ENCODE data around the gene NOL4L.

NOL4L gene

DNA sequence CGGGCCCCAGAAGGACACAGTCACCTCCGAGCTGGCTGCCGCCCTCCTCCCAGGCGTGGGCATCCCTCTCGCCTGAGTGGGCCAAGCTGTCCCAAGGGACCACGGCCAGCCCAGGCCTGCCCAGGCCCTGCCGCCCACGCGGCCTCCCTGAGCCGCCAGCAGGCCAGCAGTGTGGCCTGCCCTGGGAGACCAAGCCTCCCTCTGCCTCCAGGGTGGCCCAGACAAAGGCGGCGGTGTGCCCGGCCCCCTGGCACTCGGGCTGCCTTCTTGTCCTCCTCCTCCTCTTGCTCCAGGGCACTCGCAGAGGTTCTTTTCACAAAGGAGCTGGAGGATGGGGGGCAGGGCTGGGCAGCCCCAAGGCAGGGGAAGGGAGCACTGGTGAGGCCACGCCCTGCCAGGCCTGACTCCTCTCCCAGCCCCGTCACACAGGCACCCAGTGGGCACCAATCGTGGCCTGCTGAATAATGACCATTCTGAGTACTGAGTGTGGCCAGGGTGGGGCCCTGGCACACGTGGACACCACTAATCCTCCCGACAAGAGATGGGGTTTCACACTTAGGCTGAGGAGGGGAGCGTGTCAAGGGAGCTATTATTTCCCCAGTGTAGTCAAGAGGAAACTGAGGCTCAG lies 25.3 kb downstream of the NOL4L start:
- no peak for DNase-seq

DNA sequence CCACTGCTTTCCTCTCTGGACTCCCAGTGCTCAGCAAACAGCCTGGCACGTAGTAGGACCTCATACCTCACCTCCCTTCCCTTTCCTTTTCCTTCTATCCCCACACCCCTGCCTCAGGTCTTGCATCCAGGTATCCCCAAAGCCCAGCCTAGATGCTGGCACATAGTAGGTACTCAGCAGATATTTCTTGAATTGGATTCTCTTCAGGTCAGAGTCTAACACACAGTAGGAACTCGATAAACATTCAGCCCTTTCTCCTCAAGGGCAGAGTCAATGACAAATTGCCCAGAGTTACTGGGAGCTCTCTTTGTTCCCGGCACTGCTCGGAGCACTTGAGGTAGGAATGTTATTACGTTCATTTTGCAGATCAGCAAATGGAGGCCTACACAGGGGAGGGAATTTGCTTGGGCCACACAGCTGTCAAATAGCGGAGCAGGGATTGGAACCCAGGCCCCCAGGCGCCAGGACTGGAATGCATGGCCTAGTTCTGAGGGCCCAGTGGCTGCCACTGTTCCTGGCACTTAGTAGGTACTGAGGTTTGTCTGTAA lies 25.9 kb downstream of the NOL4L start:
- DNase-seq: no peak

DNA sequence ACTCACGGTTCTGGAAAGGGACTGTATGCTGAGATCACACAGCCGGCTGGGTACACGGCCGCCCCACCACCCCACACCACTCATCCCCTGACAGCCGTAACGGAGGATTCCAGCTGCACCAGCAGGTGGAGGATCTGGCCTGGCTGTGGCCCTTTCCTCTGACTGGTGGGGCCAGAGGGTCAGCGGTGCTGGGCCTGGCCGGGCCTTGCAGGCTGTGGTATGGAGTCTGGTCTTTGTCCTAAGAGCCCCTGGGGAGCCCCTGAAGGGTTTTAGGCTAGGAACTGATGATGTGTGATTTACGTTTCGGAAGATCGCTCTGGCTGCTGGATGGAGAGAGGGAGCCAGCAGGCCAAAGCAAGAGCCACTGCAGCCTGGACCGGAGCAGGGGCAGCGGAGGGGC lies 26.6 kb downstream of the NOL4L start:
- no peak for DNase-seq

DNA sequence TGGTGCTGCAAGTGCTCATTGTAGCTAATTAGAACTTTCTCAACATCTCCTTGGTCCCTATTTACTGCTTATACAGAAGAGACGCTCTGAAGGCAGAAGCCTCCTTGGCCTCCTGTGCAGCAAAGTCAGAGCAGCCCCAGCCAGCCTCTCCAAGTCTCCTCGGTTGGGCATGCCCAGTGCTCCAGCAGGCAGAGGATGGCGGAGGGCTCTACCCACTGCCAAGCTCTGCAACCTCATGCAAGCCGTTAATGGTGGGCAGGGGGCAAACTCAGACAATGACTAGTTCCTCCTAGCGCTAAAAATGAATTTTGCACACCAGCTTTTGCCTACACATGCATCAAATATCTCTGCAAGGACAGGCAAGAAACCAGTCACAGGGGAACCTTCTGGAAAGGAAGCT lies 27.8 kb downstream of the NOL4L start:
- DNase-seq: no peak

DNA sequence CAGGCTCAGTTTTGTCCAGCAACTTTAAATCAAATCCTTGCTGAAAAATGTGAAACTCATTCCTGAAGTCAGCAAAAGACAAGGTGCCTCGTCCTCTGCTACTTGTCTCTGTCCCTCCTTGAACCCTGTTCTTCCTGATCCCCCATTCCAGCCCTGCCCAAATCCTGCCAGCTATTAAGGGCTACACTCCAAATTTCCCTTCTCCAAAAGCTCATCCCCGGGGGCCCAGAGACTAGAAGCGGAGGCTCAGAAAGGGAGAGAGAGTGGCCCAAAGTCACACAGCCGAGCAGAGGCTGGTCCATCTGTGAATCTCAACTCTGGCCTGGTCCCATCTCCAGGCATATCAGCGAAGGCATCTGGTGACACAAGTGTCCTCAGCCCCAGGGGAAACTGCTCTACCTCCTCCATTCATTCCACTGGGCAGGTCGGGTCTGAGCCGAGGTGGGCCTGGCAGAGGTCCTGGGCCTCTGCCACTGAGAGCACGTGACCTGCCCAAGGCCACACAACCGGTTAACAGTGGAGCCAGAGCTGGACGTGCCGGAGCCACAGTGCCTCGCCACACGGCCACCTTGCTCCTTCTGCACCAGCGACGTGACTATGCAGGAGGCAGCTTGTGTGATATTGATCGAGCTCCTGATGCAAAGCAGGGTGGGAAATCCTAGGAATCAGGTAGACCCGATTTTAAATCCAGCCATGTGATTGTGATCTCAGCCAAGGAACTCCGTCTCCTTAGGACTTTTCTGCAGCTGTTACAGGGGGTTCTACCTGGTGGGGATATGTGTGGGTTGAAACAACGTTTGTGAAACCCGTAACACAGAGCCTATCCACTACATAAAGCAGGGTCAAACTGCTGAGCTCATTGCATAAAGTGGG lies 28.6 kb downstream of the NOL4L start:
- no peak for DNase-seq

DNA sequence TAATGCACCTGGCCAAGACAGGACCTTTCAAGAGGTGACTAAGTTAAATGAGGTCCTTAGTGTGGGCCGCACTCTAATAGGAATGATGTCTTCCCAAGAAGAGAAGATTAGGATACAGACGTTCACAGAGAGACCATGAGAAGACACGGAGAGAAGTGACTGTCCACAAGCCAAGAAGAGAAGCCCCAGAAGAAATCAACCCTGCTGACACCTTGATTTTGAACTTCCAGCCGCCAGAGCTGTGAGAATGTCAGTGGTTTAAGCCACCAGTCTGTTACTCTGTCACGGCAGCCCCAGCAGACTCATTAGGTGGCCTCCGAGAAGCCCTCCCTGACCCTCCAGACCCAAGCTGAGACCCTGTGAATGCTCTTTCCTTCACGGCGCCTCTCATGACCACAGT lies 29.5 kb downstream of the NOL4L start:
- DNase-seq: no peak

DNA sequence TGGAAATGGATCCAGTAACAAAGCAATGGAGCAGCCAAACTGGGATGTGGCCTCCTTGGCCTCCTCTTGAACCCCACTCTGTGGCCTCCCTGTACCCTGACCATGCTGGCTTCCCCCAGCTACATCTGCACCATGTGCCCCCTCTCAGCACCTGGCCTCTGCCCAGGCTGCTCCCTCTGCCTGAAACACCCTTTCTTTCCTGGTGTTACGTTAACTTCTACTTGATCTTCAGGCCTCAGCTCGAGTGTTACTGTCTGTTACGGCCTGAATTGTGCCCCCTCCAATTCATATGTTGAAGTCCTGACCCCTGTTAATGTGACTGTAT lies 30.2 kb downstream of the NOL4L start:
- no peak for DNase-seq

DNA sequence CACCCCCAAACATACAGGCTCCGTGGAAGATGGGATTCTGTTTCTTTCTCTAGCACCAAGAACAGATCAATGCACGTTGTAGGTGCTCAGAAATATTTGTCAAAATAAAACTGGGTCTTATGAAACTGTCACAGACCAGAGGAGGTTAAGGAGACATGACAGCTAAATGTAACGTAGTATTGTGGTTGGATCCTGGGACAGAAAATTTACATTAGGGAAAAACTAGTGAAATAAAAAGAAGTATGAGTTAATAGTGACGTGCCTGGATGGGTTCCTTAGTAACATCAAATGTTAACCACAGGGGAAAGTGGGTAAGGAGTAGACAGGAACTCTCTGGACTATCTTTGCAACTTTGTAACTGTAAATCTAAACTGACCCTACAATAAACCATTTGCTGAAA lies 31.5 kb downstream of the NOL4L start:
- no peak for DNase-seq

DNA sequence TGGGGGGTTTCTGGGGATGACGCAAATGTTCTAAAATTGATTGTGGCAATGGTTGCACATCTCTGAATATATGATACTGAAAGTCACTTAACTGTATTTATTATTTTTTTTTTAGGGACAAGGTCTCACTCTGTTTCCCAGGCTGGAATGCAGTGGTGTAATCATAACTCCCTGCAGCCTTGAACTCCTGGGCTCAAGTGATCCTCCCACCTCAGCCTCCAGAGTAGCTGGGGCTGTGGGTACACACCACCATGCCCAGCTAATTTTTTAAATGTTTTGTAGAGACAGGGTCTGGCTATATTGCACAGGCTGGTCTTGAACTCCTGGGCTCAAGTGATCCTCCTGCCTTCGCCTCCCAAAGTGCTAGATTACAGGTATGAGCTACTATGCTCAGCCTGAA lies 33.4 kb downstream of the NOL4L start:
- DNase-seq: no peak

DNA sequence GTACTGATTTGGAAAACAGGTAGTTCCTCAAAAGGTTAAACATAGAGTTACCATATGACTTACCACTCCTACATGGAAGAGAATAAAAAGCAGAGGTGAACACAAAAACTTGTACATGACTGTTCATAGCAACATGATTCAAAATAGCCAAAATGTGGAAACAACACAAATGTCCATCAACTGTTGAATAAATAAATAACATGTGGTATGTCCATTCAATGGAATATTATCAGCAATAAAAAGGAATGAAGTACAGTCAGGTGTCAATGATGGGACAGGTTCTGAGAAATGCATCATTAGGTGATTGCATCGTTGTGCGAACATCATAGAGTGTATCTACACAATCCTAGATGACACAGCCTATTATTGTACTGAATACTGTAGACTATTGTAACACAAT lies 35.3 kb downstream of the NOL4L start:
- no peak for DNase-seq

DNA sequence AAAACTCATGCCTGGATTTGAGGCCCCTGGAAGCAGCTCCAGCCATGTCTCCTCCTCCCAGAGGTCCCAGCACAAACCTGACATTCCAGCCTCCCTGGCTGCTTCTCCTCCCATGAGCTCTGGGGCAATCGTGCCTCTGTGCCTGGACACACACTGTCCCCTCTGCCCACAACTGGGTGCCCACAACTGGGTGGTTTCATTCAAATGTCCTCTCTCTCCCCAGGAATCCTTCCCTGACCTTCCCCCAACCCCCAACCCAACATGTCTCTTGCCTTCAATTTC lies 37.4 kb downstream of the NOL4L start:
- no peak for DNase-seq

DNA sequence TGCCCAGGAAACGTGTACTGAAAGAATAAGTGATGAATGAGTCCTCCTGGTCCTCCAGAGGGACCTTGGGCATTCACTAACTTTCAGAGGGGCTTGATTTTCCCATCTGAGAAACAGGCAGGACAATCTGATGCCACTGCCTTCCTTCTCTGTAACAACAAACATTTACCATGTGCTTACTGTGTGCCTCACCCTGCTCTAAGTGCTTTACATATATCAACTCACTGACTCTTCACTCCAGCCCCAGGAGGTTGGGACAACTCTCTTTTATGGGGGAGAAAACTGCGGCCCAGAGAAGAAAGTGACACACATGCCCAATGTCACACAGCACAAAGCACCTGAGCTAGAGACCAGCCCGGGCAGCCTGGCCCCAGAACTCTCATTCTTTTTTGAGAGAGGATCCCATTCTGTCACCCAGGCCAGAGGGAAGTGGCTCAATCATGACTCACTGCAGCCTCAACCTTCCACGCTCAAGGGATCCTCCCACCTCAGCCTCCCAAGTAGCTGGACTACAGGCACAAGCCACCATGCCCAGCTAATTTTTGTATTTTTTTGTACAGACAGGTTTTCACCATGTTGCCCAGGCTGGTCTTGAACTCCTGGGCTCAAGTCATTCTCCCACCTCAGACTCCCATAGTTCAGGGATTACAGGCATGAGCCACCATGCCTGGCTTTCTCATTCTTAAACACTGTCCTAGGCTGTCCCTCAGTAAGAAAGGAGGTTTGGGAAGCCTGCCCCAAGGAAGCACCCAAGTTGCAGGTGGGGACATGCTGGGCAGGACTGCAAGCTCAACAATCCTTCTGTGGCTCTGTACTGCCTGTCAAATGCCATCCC lies 38.0 kb downstream of the NOL4L start:
- no peak for DNase-seq

DNA sequence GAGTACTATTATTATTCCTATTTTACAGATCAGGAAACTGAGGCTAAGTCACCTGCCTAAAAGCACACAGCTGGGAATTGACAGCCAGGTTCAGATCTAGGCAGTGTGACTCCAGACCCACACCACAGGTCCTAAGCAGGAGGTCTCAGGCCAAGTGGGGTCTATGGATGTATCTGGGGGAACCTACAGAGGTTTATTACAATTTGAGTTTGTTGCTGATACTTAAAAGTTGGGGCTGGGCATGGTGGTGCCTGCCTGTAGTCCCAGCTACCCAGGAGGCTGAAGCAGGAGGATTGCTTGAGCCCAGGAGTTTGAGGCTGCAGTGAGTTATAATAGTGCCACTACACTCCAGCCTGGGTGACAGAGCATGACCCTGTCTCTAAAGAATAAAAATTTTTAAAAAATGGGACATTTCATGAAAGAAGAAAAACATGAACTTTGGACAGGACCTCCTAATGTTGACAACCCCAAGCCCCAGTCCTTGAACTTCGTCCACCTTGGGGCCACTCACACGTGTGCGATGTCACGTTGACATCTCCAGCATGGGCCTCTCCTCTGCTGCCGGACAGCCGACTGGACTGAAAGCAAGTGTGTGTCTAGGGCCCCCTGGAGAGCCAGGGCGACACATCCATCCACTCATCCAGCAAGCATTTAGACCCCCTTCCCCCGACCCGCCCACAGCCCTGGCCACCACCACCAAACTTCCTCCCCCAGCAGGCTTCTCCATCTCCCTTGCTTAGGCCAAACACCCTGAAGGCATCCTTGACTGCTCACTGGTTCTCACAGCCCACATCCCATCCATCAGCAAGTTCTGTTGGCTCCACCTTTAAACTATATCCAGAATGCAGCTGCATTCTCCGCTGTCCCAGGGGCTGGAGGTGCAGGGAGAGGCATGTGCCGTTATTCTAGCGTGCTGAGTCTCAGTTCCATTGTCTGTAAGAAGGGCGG lies 40.0 kb downstream of the NOL4L start:
- DNase-seq: no peak

DNA sequence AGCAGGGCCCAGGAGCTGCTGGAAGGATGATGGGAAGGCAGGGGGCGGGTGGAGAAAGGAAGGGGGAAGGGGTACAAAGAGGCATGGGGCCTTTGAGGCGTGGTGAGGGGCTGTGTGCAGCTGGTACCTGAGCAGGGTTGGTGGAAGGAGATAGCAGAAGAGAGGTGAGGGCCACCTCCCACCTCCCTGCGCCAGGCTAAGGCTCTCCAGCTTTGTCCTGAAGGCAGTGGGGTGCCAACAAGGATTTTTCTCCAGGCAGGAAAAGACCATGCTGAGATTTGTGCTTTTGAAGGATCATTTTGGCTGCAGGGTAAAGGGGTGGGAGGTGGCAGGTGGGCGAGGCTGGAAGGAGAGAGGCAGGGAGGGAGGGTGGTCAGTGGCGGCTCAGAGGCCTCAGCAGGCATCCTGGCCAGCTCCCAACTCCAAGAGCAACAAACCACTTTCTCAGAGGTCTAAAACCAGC lies 40.8 kb downstream of the NOL4L start:
- no peak for DNase-seq

DNA sequence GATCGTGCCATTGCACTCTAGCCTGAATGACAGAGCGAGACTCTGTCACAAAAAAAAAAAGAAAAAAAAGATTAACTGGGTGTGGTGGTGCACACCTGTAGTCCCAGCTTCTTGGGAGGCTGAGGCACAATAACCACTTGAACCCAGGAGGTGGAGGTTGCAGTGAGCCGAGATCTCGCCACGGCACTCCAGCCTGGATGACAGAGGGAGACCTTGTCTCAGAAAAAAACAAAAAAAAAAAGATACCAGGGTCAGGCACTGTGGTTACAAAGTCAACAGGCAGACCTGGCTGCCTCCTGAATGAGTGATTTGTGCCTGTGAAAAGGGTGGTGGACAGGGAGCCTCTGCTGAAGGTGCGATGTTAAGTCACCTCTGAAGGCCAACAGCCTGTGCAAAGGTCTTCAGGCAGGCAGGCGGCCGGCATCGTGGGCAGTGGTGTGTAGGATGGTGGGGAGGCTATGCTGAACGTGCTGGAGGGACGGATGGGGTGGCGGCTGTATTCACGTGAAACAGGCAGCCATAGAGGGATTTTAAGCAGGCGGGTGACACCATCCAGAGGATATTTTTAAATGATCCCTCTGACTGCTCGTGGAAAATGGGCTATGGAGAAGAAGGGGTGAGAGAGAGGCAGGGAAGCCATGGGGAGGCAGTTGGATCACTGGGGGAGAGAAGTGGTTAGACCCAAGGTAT lies 41.4 kb downstream of the NOL4L start:
- DNase-seq: no peak

DNA sequence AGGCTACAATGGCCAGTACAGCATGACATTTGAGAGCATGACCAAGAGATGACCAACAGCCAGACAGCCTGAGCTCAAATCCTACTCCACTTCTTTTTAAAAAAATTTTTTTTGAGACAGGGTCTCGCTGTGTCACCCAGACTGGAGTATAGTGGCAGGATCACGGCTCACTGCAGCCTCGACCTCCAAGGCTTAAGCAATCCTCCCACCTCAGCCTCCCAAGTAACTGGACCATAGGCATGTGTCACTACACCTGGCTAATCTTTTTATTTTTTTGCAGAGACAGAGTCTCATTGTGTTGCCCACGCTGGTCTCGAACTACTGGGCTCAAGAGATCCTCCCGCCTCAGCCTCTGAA lies 42.9 kb downstream of the NOL4L start:
- DNase-seq: no peak

DNA sequence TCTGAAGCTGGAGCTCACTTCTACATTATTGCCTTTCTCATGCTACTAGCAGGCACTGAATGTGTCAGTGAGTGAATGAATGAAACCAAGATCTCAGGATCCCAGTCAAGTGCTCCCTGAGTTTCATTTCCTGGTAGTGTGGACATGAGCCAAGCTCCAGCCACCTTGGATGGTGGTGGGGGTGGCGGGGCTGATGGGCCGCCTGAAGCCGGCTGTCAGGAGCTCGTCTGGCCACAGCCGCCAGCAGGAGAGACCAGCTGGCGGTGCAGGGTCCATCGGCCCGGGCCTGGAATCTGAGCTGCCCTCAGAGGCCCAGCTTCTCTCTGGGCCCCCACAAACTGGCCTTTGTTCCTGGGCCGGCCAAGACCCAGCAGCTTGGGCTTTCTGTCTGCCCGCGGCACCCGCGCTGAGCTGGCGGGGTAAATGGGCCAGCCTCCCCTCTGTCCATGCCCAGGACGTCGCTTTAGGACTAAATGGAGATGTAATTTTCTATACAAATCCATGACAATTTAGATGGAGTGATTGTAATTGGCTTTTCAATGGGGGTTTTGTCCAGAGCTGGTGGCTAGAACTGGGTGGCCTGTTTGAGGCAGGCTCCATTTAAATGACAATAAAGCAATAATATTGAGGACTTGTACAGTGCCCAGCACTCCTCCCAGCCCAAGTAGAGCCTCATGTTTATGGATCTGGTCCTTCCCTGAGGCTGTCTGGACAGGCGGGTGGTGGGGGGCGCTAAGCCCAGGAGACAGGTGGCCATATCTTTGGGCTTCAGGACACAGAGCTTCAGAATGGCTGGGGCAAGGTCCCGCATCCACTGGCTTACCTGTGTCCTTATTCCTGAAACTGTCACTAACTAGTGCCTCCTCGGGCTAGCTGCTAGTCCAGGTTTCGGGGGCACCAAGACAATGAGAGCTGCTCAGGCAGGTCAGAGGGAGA lies 43.5 kb downstream of the NOL4L start:
- DNase-seq: no peak

DNA sequence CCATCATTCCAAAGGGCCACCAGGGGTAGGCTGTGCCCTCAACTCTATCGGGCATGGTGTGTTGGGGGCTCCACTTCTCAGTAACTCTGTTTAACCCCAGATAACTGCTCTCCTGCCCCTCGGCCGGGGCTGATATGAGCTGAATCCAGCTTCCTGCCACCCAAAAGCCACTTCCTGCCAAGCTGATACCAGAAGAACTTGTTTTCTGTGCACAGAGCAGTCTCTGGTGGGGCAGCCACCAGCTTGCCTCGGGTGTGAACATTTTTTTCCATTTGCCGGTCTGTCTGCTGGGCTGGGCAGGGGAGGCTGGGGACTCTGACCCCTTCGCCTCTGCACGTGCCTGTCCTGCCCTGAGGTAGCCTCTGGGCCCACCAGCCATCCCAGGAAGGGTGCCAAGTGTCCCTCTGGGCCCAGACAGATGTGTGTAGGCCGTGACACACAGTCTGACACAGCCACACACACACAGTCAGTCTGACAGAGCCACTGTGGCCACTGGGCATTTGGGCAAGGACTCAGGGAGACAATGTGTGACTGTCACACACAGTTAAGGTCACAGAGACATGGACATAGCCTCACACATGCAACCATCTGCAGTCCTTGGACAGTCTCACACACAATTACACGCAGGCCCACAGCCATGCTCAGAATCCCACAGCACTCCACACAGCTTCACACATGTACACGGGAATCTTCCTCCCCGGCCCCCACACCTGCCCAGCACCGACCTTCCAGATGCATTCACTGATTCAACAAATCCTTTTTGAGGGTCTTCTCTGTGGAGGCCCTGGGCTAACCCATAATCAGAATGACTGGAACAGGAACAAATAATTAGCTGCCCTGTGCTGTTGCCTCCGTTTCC lies 45.1 kb downstream of the NOL4L start:
- DNase-seq: peak; percentile 54

DNA sequence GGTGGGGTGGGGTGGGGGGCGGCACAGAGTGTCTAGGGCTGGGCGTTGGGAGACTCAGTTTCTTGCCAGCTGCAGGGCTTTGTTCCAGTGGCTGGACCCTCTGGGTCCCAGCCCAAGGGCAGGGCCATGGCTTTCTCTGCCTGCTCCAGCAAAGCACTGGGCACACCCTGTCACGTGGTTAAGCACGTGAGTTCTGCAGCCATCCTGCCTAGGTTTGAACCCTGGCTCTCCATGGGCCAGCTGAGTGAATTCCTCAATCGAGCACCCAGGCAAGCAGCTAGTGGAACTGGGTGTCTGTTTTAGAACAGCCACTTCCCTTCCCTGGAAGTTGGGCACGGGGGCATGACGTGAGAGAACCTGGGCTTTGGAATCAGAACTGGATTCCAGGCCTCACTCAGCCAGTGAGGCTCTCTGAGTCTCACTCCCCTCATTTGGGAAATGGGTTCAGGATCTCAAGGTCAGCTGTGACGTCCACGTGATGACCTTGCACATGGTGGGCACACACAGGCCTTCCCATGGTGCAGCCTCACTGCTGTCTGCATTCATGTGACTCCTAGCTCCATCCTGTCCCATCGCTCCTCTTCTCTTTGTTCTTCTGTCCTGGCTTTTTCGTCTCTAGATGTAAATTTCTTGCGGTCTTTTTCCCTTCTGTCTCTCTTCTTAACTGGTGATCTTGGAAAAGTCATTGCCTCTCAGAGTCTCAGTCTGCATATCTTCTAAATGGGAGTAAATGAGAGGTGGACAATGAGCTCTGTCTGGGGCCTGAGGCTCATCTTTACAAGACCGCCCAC lies 45.9 kb downstream of the NOL4L start:
- no peak for DNase-seq

All from stimulated activated CD4-positive, alpha-beta T cell treated with anti-CD3 and anti-CD28 coated beads, Interleukin-12 subunit alpha, Interleukin-12 subunit beta, amount 100 ng/mL, for 4 hours (primary cell).